DOHH2 (cell line): ENCODE measurements around the gene OSM.

Experiments
- H3F3A ChIP-seq: fragments of 200-600 bp; sonication (generic), shearing (Covaris generic); 2 replicates; pipeline ENCODE4 v1.6.0; 2016; ENCODE audit warnings: antibody characterized with exemption, mild to moderate bottlenecking; ENCODE audit not compliant: control insufficient read depth, insufficient read depth
- H3K27ac ChIP-seq: fragments of 200-600 bp; sonication (generic); 2 replicates; pipeline ENCODE4 v1.5.1; 2014; ENCODE audit warnings: low read depth, mild to moderate bottlenecking, low read length, moderate library complexity
- H3K27me3 ChIP-seq: fragments of 200-600 bp; sonication (generic); 2 replicates; pipeline ENCODE4 v1.6.1; 2014; ENCODE audit warnings: mild to moderate bottlenecking, low read length, mixed read lengths; ENCODE audit not compliant: control insufficient read depth
- H3K36me3 ChIP-seq: fragments of 200-600 bp; sonication (generic); 2 replicates; pipeline ENCODE4 v1.6.1; 2014; ENCODE audit warnings: mild to moderate bottlenecking, low read length, moderate library complexity, mixed read lengths; ENCODE audit not compliant: control insufficient read depth
- H3K4me1 ChIP-seq: fragments of 200-600 bp; sonication (generic); 2 replicates; pipeline ENCODE4 v1.6.1; 2014; ENCODE audit warnings: mild to moderate bottlenecking, low read length, mixed read lengths; ENCODE audit not compliant: control insufficient read depth
- H3K4me2 ChIP-seq: fragments of 200-600 bp; sonication (generic); 2 replicates; pipeline ENCODE4 v1.6.0; 2014; ENCODE audit warnings: mild to moderate bottlenecking, low read length, moderate library complexity
- H3K4me3 ChIP-seq: fragments of 200-600 bp; sonication (generic); 2 replicates; pipeline ENCODE4 v1.5.1; 2014; ENCODE audit warnings: mild to moderate bottlenecking, low read length, mixed read lengths
- H3K79me2 ChIP-seq: fragments of 200-600 bp; sonication (generic); 2 replicates; pipeline ENCODE4 v1.6.1; 2014; ENCODE audit warnings: mild to moderate bottlenecking, low read length, mixed read lengths; ENCODE audit not compliant: control insufficient read depth
- H3K9me2 ChIP-seq: fragments of 200-600 bp; sonication (generic); replicated peaks from 2 replicates; pipeline ENCODE4 v1.6.1; 2014; ENCODE audit warnings: mild to moderate bottlenecking, low read length, mixed read lengths; ENCODE audit not compliant: control insufficient read depth
- H3K9me3 ChIP-seq: fragments of 200-600 bp; sonication (generic); 2 replicates; pipeline ENCODE4 v1.6.1; 2014; ENCODE audit warnings: antibody characterized with exemption, low read length, mixed read lengths; ENCODE audit not compliant: control insufficient read depth, insufficient read depth
- H4K20me1 ChIP-seq: fragments of 200-600 bp; sonication (generic); 2 replicates; pipeline ENCODE4 v1.6.0; 2014; ENCODE audit warnings: low read depth, mild to moderate bottlenecking, antibody characterized with exemption, low read length, moderate library complexity; ENCODE audit not compliant: control insufficient read depth, insufficient read depth
- EZH2phosphoT487 ChIP-seq: fragments of 200-600 bp; sonication (generic); IDR thresholded peaks from 2 replicates; pipeline ENCODE4 v1.6.1; 2017; ENCODE audit warnings: borderline replicate concordance, mild to moderate bottlenecking, antibody characterized with exemption, low read length, moderate library complexity, mixed read lengths
- TF ChIP-seq, protein P1 (sequence below): fragments of 200-600 bp; sonication (generic); IDR thresholded peaks from one replicate; pipeline ENCODE4 v1.5.1; 2014; ENCODE audit warnings: antibody characterized with exemption, mild to moderate bottlenecking, low read depth, low read length; ENCODE audit not compliant: poor library complexity, severe bottlenecking

The OSM gene

DNA sequence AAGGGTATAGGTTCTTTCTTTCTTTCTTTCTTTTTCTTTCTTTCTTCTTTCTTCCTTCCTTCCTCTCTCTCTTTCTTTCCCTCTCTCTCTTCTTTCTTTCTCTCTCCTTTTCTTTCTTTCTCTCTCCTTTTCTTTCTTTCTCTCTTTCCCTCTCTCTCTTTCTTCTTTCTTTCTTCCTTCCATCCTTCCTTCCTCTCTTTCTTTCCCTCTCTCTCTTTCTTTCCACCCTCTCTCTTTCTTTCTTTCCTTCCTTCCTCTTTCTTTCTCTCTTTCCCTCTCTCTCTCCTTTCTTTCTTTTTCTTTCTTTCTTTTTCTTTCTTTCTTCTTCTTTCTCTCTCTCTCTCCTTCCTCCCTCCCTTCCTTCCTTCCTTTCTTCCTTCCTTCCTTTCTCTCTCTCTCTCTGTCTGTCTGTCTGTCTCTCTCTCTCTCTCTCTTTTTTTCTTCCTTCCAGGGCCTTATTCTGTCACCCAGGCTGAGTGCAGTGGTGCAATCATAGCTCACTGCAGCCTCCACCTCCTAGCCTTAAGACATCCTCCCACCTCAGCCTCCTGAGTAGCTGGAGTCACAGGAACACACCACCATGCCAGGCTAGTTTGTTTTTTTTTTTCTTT is 46.9 kb downstream of the OSM start:
- TF ChIP-seq, protein P1, sequence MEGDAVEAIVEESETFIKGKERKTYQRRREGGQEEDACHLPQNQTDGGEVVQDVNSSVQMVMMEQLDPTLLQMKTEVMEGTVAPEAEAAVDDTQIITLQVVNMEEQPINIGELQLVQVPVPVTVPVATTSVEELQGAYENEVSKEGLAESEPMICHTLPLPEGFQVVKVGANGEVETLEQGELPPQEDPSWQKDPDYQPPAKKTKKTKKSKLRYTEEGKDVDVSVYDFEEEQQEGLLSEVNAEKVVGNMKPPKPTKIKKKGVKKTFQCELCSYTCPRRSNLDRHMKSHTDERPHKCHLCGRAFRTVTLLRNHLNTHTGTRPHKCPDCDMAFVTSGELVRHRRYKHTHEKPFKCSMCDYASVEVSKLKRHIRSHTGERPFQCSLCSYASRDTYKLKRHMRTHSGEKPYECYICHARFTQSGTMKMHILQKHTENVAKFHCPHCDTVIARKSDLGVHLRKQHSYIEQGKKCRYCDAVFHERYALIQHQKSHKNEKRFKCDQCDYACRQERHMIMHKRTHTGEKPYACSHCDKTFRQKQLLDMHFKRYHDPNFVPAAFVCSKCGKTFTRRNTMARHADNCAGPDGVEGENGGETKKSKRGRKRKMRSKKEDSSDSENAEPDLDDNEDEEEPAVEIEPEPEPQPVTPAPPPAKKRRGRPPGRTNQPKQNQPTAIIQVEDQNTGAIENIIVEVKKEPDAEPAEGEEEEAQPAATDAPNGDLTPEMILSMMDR, result no peak
- no peak for TF ChIP-seq EZH2phosphoT487

DNA sequence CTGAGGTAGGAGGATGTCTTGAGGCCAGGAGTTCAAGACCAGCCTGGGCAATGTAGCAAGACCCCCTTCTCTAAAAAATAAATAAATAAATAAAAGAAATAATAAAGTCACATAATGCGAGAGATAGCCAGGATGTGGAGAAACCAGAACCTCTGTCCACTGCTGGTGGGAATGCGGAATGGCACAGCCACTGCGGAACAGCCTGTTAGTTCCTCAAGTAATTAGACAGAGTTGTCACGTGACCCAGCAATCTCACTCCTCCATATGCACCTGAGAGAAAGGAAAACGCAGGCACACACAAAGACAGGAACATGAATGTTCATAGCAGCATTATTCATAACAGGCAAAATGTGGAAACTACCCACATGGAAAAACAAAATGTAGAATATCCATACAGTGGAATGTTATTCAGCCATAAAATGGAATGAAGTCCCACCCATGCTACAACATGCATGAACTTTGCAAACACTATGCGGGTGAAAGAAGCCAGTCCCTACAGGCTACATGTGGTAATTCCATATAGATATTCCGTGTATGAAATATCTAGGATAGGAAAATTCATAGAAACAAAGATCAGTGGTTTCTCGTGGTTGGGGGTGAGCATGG is 47.5 kb downstream of the OSM start:
- peaks cover 19% of the 10 kb centered on the region for H3K4me1 ChIP-seq

More for the DNA sequence above, 46.9 kb downstream of the OSM start:
- no peaks in the 10 kb centered on the region for H3K9me3 ChIP-seq
- H3K79me2 ChIP-seq, result no peaks in the 10 kb centered on the region
- H3K4me1 ChIP-seq, result peaks cover 19% of the 10 kb centered on the region
- H3K27me3 ChIP-seq, result peaks cover 40% of the 10 kb centered on the region
- H3F3A ChIP-seq, result no peaks in the 10 kb centered on the region
- H3K4me3 ChIP-seq, result no peak overlapping the region
- H3K4me2 ChIP-seq, result no peak overlapping the region
- H4K20me1 ChIP-seq, result no peaks in the 10 kb centered on the region
- no peak overlapping the region for H3K27ac ChIP-seq
- no peaks in the 10 kb centered on the region for H3K9me2 ChIP-seq
- H3K36me3 ChIP-seq, result no peaks in the 10 kb centered on the region

GRCh38 chr22:30217698-30218560 is 48.7 kb downstream of the OSM start:
- Histone ChIP-seq H3K4me3 (no peak overlapping the region), H3K27me3 (peaks cover 40% of the 10 kb centered on the region), H3K4me2 (no peak overlapping the region), H3K27ac (no peak overlapping the region), H3K79me2 (no peaks in the 10 kb centered on the region), H3F3A (no peaks in the 10 kb centered on the region), H4K20me1 (no peaks in the 10 kb centered on the region), H3K9me3 (no peaks in the 10 kb centered on the region), H3K4me1 (peaks cover 19% of the 10 kb centered on the region), H3K9me2 (no peaks in the 10 kb centered on the region), H3K36me3 (no peaks in the 10 kb centered on the region)
- no peak for TF ChIP-seq EZH2phosphoT487
- TF ChIP-seq, protein P1, result no peak

More for the DNA sequence above, 47.5 kb downstream of the OSM start:
- peaks cover 41% of the 10 kb centered on the region for H3K27me3 ChIP-seq
- H3K27ac ChIP-seq, result no peak overlapping the region
- no peaks in the 10 kb centered on the region for H3K79me2 ChIP-seq
- H3F3A ChIP-seq, result no peaks in the 10 kb centered on the region
- no peaks in the 10 kb centered on the region for H3K36me3 ChIP-seq
- H3K4me3 ChIP-seq, result no peak overlapping the region
- no peaks in the 10 kb centered on the region for H4K20me1 ChIP-seq
- H3K9me2 ChIP-seq, result no peaks in the 10 kb centered on the region
- H3K9me3 ChIP-seq, result no peaks in the 10 kb centered on the region
- TF ChIP-seq EZH2phosphoT487, result no peak
- TF ChIP-seq, protein P1, result no peak
- no peak overlapping the region for H3K4me2 ChIP-seq
